NCI-H2196 (cell line): Measurements from ENCODE around the gene G6PC2.

ENCODE experiments used
- DNase-seq: peaks from one replicate; lab custom pipeline; 2025; ENCODE audit not compliant: unreplicated experiment; lab: John Stamatoyannopoulos, UW

G6PC2 gene

GRCh38 chr2:168945508-168945907 lies 44.4 kb downstream of the G6PC2 start:
- no peak for DNase-seq

- no peak for DNase-seq
These were observed 47.6 kb downstream of the G6PC2 start for GRCh38 chr2:168948621-168949212.

GRCh38 chr2:168949324-168949723 lies 48.2 kb downstream of the G6PC2 start:
- no peak for DNase-seq

GRCh38 chr2:168951871-168952270 lies 50.8 kb downstream of the G6PC2 start:
- DNase-seq: no peak

- DNase-seq: no peak
These were observed 51.3 kb downstream of the G6PC2 start for GRCh38 chr2:168952424-168952823.

GRCh38 chr2:168954256-168954655 lies 53.2 kb downstream of the G6PC2 start:
- no peak for DNase-seq

- no peak for DNase-seq
These were observed 54.2 kb downstream of the G6PC2 start for GRCh38 chr2:168955321-168955720.

- DNase-seq: no peak
These were observed 55.3 kb downstream of the G6PC2 start for GRCh38 chr2:168956392-168956791.
